Measurements from ENCODE around the gene DVL2. TPM values are rescaled to one million over a fixed set of nuclear protein-coding genes. Genes with fewer than 3 reads are reported as not detected.

DVL2 gene
- total and polyA plus RNA-seq, 2 of the 13 experiments (the other 11 are each of a cell fraction or from before 2014, with no cell fraction given) = 5.7 to 38.2 TPM

GRCh38 chr17:7252176-7253043 lies 18.1 kb upstream of the DVL2 start, which contains the start of gene ELP5 (continued):
- TF ChIP-seq FOXK1 (CRISPR knock-in tag; IDR thresholded peaks at IDR 0.05; ENCODE audit: borderline replicate concordance, low read depth) = 0 out of 2 replicates have a peak, but pooled peaks have one; percentile 1
- TF ChIP-seq MEIS2 (CRISPR knock-in tag; IDR thresholded peaks at IDR 0.05) = peak; percentile 22; the same call in 1 of the 2 replicates
- TF ChIP-seq ZNF367 (CRISPR knock-in tag; IDR thresholded peaks at IDR 0.05; ENCODE audit: borderline replicate concordance) = no peak
- TF ChIP-seq SOX6 (IDR thresholded peaks at IDR 0.05) = no peak
- TF ChIP-seq SOX6 (CRISPR knock-in tag; IDR thresholded peaks at IDR 0.05) = peak; percentile 79
- no peak for TF ChIP-seq MAFG (CRISPR knock-in tag; IDR thresholded peaks at IDR 0.05)
- TF ChIP-seq MED13 (CRISPR knock-in tag; IDR thresholded peaks at IDR 0.05) = no peak
- no peak for TF ChIP-seq ZNF446 (CRISPR knock-in tag; IDR thresholded peaks at IDR 0.05)
- 0 out of 2 replicates have a peak, but pooled peaks have one; percentile 60 for TF ChIP-seq ZZZ3 (CRISPR knock-in tag; IDR thresholded peaks at IDR 0.05; ENCODE audit: borderline replicate concordance)
- no peak; the same call in 1 of the 2 replicates for TF ChIP-seq ZMYM2 (CRISPR knock-in tag; IDR thresholded peaks at IDR 0.05)
- TF ChIP-seq TCF12 (IDR thresholded peaks at IDR 0.05) = no peak
- TF ChIP-seq TCF12 (CRISPR knock-in tag; IDR thresholded peaks at IDR 0.05) = no peak
- TF ChIP-seq, protein P1, sequence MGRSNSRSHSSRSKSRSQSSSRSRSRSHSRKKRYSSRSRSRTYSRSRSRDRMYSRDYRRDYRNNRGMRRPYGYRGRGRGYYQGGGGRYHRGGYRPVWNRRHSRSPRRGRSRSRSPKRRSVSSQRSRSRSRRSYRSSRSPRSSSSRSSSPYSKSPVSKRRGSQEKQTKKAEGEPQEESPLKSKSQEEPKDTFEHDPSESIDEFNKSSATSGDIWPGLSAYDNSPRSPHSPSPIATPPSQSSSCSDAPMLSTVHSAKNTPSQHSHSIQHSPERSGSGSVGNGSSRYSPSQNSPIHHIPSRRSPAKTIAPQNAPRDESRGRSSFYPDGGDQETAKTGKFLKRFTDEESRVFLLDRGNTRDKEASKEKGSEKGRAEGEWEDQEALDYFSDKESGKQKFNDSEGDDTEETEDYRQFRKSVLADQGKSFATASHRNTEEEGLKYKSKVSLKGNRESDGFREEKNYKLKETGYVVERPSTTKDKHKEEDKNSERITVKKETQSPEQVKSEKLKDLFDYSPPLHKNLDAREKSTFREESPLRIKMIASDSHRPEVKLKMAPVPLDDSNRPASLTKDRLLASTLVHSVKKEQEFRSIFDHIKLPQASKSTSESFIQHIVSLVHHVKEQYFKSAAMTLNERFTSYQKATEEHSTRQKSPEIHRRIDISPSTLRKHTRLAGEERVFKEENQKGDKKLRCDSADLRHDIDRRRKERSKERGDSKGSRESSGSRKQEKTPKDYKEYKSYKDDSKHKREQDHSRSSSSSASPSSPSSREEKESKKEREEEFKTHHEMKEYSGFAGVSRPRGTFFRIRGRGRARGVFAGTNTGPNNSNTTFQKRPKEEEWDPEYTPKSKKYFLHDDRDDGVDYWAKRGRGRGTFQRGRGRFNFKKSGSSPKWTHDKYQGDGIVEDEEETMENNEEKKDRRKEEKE (IDR thresholded peaks at IDR 0.05) = no peak
- no peak for TF ChIP-seq PAX8 (CRISPR knock-in tag; IDR thresholded peaks at IDR 0.05; ENCODE audit: borderline replicate concordance)
- TF ChIP-seq SIN3A (IDR thresholded peaks at IDR 0.05; ENCODE audit: borderline replicate concordance, low read depth, low read length) = peak; percentile 92
- TF ChIP-seq ZNF235 (CRISPR knock-in tag; IDR thresholded peaks at IDR 0.05; ENCODE audit: borderline replicate concordance) = 0 out of 2 replicates have a peak, but pooled peaks have one; percentile 73
- TF ChIP-seq NFKBIZ (CRISPR knock-in tag; IDR thresholded peaks at IDR 0.05) = peak; percentile 58; the same call in 1 of the 2 replicates
- TF ChIP-seq ZNF589 (CRISPR knock-in tag; conservative IDR thresholded peaks at IDR 0.05) = 0 out of 2 replicates have a peak, but pooled peaks have one; percentile 39
- TF ChIP-seq RFX5 (IDR thresholded peaks at IDR 0.05; ENCODE audit: low read depth, low read length) = no peak; the same call in 1 of the 2 replicates
- TF ChIP-seq ZNF350 (CRISPR knock-in tag; IDR thresholded peaks at IDR 0.05; ENCODE audit: borderline replicate concordance, low read depth) = peak; percentile 95
- TF ChIP-seq TBL1XR1 (IDR thresholded peaks at IDR 0.05; ENCODE audit: borderline replicate concordance, low read length, partially characterized antibody) = peak; percentile 28
- TF ChIP-seq, protein P2, sequence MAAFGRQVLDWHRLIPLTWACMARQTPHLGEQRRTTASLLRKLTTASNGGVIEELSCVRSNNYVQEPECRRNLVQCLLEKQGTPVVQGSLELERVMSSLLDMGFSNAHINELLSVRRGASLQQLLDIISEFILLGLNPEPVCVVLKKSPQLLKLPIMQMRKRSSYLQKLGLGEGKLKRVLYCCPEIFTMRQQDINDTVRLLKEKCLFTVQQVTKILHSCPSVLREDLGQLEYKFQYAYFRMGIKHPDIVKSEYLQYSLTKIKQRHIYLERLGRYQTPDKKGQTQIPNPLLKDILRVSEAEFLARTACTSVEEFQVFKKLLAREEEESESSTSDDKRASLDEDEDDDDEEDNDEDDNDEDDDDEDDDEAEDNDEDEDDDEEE (CRISPR knock-in tag; IDR thresholded peaks at IDR 0.05) = no peak; the same call in 1 of the 2 replicates
- peak; percentile 78; the same call in 1 of the 2 replicates for TF ChIP-seq ZNF468 (CRISPR knock-in tag; IDR thresholded peaks at IDR 0.05)
- TF ChIP-seq ZNF510 (CRISPR knock-in tag; IDR thresholded peaks at IDR 0.05; ENCODE audit: low read depth) = no peak
- TF ChIP-seq ZNF644 (CRISPR knock-in tag; IDR thresholded peaks at IDR 0.05; ENCODE audit: low read depth) = no peak; the same call in 1 of the 2 replicates
- TF ChIP-seq MTA3 (CRISPR knock-in tag; IDR thresholded peaks at IDR 0.05) = no peak
- TF ChIP-seq ZNF547 (CRISPR knock-in tag; IDR thresholded peaks at IDR 0.05) = no peak
- TF ChIP-seq NR2F2 (IDR thresholded peaks at IDR 0.05; ENCODE audit: borderline replicate concordance, low read depth) = peak; percentile 74; the same call in 1 of the 2 replicates

Measured in HepG2 (cell line).